RWPE1 (cell line): ENCODE data around the gene HOPX.
A peak's percentile ranks its signal among the peaks of the same experiment; 100 is the strongest.
"Not testable (repeated sequence)": the region's sequence is repeated elsewhere in the genome, so short reads cannot be mapped to it uniquely, and the experiment has no call there.

Experiments
- CTCF ChIA-PET: fragments of 350-600 bp; sonication (Branson Sonifier 250); formaldehyde crosslinking; extraction: SDS; loops from one replicate; lab custom pipeline; 2021; lab: Yijun Ruan, JAX
- POLR2A ChIA-PET: fragments of 400-600 bp; formaldehyde crosslinking; extraction: SDS; loops from one replicate; lab custom pipeline; 2020; ENCODE audit warnings: antibody characterized with exemption; ENCODE audit not compliant: low non-redundant PET; lab: Yijun Ruan, JAX
- DNase-seq: peaks from one replicate; pipeline ENCODE4 v3.0.0; 2012; ENCODE audit warnings: low spot score
- H3K27ac ChIP-seq: fragments of 450-650 bp; 2 replicates; pipeline ENCODE4 v1.5.1; 2017
- CTCF ChIP-seq: fragments of 450-650 bp; conservative IDR thresholded peaks from 2 replicates; pipeline ENCODE4 v1.5.1; 2017; ENCODE audit warnings: low read depth, mild to moderate bottlenecking

HOPX gene

GRCh38 chr4:56701161-56701480, 20.0 kb upstream of the HOPX start:
- no peak for DNase-seq
- no peak for TF ChIP-seq CTCF
- POLR2A ChIA-PET: no interaction called here
- CTCF ChIA-PET: no interaction called here
- H3K27ac ChIP-seq: no peak overlapping the region

GRCh38 chr4:56699537-56700105, 18.5 kb upstream of the HOPX start:
- CTCF ChIA-PET: no interaction called here
- TF ChIP-seq CTCF: no peak
- POLR2A ChIA-PET: no interaction called here
- no peak for DNase-seq
- no peak overlapping the region for H3K27ac ChIP-seq

- CTCF ChIA-PET: no interaction called here
- POLR2A ChIA-PET: no interaction called here
- no peak overlapping the region for H3K27ac ChIP-seq
- DNase-seq: no peak
- no peak for TF ChIP-seq CTCF
These were observed 17.2 kb upstream of the HOPX start for GRCh38 chr4:56698329-56698728.

- peak overlapping the region; percentile 62 for H3K27ac ChIP-seq
- DNase-seq: peak; percentile 21
- no peak for TF ChIP-seq CTCF
- POLR2A ChIA-PET: interaction anchor here (0.6 kb wide), 1 partner anchor 17 kb away, joined by 3 read pairs; no protein-coding TSS in a partner anchor
- CTCF ChIA-PET: interaction anchor here (0.6 kb wide), 2 partner anchors 12 to 69 kb away, joined by 3 read pairs; no protein-coding TSS in a partner anchor
These were observed 15.0 kb upstream of the HOPX start for GRCh38 chr4:56696056-56696455.

GRCh38 chr4:56693476-56693875, 12.4 kb upstream of the HOPX start:
- H3K27ac ChIP-seq, CTCF ChIA-PET, DNase-seq, POLR2A ChIA-PET: not testable (repeated sequence)

- no peak for DNase-seq
- POLR2A ChIA-PET: no interaction called here
- TF ChIP-seq CTCF: no peak
These were observed 11.5 kb upstream of the HOPX start for GRCh38 chr4:56692576-56692975.

GRCh38 chr4:56691425-56691824, 10.3 kb upstream of the HOPX start:
- no peak for TF ChIP-seq CTCF
- no peak for DNase-seq
- no peak overlapping the region for H3K27ac ChIP-seq
- CTCF ChIA-PET: interaction anchor here (0.6 kb wide), 1 partner anchor 73 kb away, joined by 3 read pairs; no protein-coding TSS in a partner anchor
- POLR2A ChIA-PET: no interaction called here

More at GRCh38 chr4:56692576-56692975, 11.5 kb upstream of the HOPX start:
- H3K27ac ChIP-seq: no peak overlapping the region
- CTCF ChIA-PET: no interaction called here
